ENCODE measurements around the gene TRPM2.

- TF ChIP-seq SNAPC2 (CRISPR knock-in tag; IDR thresholded peaks at IDR 0.05): no peak
- no peak for TF ChIP-seq CTCF (CRISPR knock-in tag; IDR thresholded peaks at IDR 0.05)
- no peak for TF ChIP-seq ZNF446 (CRISPR knock-in tag; IDR thresholded peaks at IDR 0.05)
- TF ChIP-seq MEIS2 (CRISPR knock-in tag; IDR thresholded peaks at IDR 0.05): no peak
- no peak for TF ChIP-seq PLSCR1 (CRISPR knock-in tag; IDR thresholded peaks at IDR 0.05; ENCODE audit: borderline replicate concordance)
- no peak for TF ChIP-seq ZKSCAN8 (CRISPR knock-in tag; IDR thresholded peaks at IDR 0.05; ENCODE audit: borderline replicate concordance)
- no peak for TF ChIP-seq ZNF160 (CRISPR knock-in tag; IDR thresholded peaks at IDR 0.05)
- TF ChIP-seq ZBTB21 (CRISPR knock-in tag; IDR thresholded peaks at IDR 0.05): no peak
- TF ChIP-seq SMC3 (IDR thresholded peaks at IDR 0.05; ENCODE audit: low read length): no peak
- no peak for TF ChIP-seq FOXJ3 (CRISPR knock-in tag; IDR thresholded peaks at IDR 0.05; ENCODE audit: borderline replicate concordance)
- TF ChIP-seq SRF (IDR thresholded peaks at IDR 0.05; ENCODE audit: low read depth, low read length): no peak
- TF ChIP-seq PRDM10 (CRISPR knock-in tag; IDR thresholded peaks at IDR 0.05; ENCODE audit: low read depth): no peak
- TF ChIP-seq POLR2AphosphoS5 (IDR thresholded peaks at IDR 0.05; ENCODE audit: low read depth, low read length): no peak
Observed at GRCh38 chr21:44356160-44356559, 2.7 kb downstream of the TRPM2 start.

Data from HepG2 (cell line).